ENCODE results near the gene TSPAN9. TPM values are rescaled to one million over a fixed set of nuclear protein-coding genes. Genes with fewer than 3 reads are reported as not detected.

The TSPAN9 gene
- total and polyA plus RNA-seq, 2 of the 4 experiments (the other 2 are of a cell fraction) = 17.7 to 39.1 TPM

GRCh38 chr12:3335078-3335487, 257.9 kb downstream of the TSPAN9 start:
- H3K9me1 ChIP-seq (ENCODE audit: insufficient read depth, low read length) = no peaks in the 10 kb centered on the region; the same call in 1 of the 2 replicates
- CTCF ChIA-PET = interaction anchor here (0.6 kb wide), 1 partner anchor 99 kb away, joined by 7 read pairs; no protein-coding TSS in a partner anchor
- no peak for TF ChIP-seq RCOR1 (IDR thresholded peaks at IDR 0.05; ENCODE audit: insufficient replicate concordance, low read length)
- TF ChIP-seq POLR2A (IDR thresholded peaks at IDR 0.05; ENCODE audit: low read depth, low read length) = no peak
- TF ChIP-seq ELK1 (IDR thresholded peaks at IDR 0.05; ENCODE audit: borderline replicate concordance, low read depth, low read length) = no peak
- no peak for TF ChIP-seq MAZ (IDR thresholded peaks at IDR 0.05; ENCODE audit: borderline replicate concordance, low read depth, low read length)
- TF ChIP-seq BHLHE40 (IDR thresholded peaks at IDR 0.05; ENCODE audit: low read depth, low read length) = no peak
- TF ChIP-seq CHD1 (IDR thresholded peaks at IDR 0.05; ENCODE audit: low read depth, low read length) = no peak
- no peak overlapping the region for H2BK120ac ChIP-seq (ENCODE audit: low read depth, low read length)
- H3K14ac ChIP-seq (replicated peaks; ENCODE audit: low read depth, low read length) = no peak overlapping the region
- H3K27ac ChIP-seq (ENCODE audit: insufficient read depth, low read length) = no peak overlapping the region
- dilution Hi-C loops (cut with HindIII; ENCODE audit: low sequenced_read_pairs, unreplicated experiment) = no loop called here
- H3K36me3 ChIP-seq (ENCODE audit: control insufficient read depth, insufficient read depth, low read length) = no peaks in the 10 kb centered on the region
- no peak overlapping the region for H2BK5ac ChIP-seq (ENCODE audit: low read depth, low read length, poor library complexity, severe bottlenecking)
- H3K56ac ChIP-seq (ENCODE audit: extremely low read depth, insufficient read depth, low read length) = no peak overlapping the region
- no TSS peak for BruUV-seq (replicated peaks)
- peaks cover 6% of the 10 kb centered on the region for H3K27me3 ChIP-seq (ENCODE audit: control insufficient read depth, insufficient read depth, low read length)
- no peak overlapping the region for H3K18ac ChIP-seq (ENCODE audit: low read depth, low read length)
- no peak overlapping the region for H3K4me3 ChIP-seq (ENCODE audit: insufficient read depth, low read depth, low read length)
- intact Hi-C loops (cut with micrococcal nuclease) = no loop called here
- H3K9me3 ChIP-seq (ENCODE audit: control insufficient read depth, insufficient read depth, low read length) = no peaks in the 10 kb centered on the region
- H2AK5ac ChIP-seq (ENCODE audit: low read depth, low read length) = no peak overlapping the region
- no peak for ATAC-seq (ENCODE audit: low read depth)
- H3K4me2 ChIP-seq (ENCODE audit: low read depth, low read length) = no peak overlapping the region
- no peaks in the 10 kb centered on the region for H3K4me1 ChIP-seq (ENCODE audit: control insufficient read depth, insufficient read depth, low read length)
- H4K91ac ChIP-seq (ENCODE audit: insufficient read depth, low read depth, low read length) = no peak overlapping the region
- H2AK9ac ChIP-seq (replicated peaks; ENCODE audit: low read depth, low read length, poor library complexity) = peak overlapping the region; percentile 63
- H4K20me1 ChIP-seq (ENCODE audit: insufficient read depth, low read length) = no peaks in the 10 kb centered on the region
- H3K4ac ChIP-seq (ENCODE audit: low read depth, low read length) = no peak overlapping the region
- no peaks in the 10 kb centered on the region for H3K79me1 ChIP-seq (ENCODE audit: low read depth in 1 of 2, low read length in 2 of 2)
- no peak overlapping the region for H4K8ac ChIP-seq (ENCODE audit: low read depth in 2 of 2, low read length in 2 of 2)
- WGBS, 2 experiments (ENCODE audit: extremely low coverage in 2 of 2, insufficient read length in 1 of 2) = 58% methylated on average over 4 of the region's 8 CpGs; no CpG with 5 or more reads in 1 of the 2 experiments
- in situ Hi-C loops (cut with MboI; ENCODE audit: low sequenced_read_pairs) = no loop called here
- H4K5ac ChIP-seq (ENCODE audit: low read depth, low read length) = no peak overlapping the region
- no peak overlapping the region for H2BK20ac ChIP-seq (ENCODE audit: low read depth, low read length)
- H3K9ac ChIP-seq (ENCODE audit: low read depth, low read length) = no peak overlapping the region
- H2AFZ ChIP-seq (replicated peaks; ENCODE audit: low read length, poor library complexity) = no peak overlapping the region
- no peak overlapping the region for H2BK15ac ChIP-seq (ENCODE audit: low read depth, low read length)
- H3K23ac ChIP-seq (ENCODE audit: low read depth, low read length) = no peak overlapping the region
- DNase-seq = no peak
- POLR2A ChIA-PET (ENCODE audit: unreplicated experiment) = no interaction called here

Small RNA genes within 50 kb of the gene (microRNA-seq; reads per million reads assigned to microRNA genes)
- gene AC005912.1 (ENCODE audit: insufficient read depth, insufficient read length) = not detected
- gene RF00017 (ENCODE audit: insufficient read depth, insufficient read length) = not detected

Small RNA genes within 50 kb of the gene (small RNA-seq; reads per million reads assigned to genes)
- gene AC005912.1 = 0 to 8.4 (median 0.07) reads per million in 5 experiments
- 0 reads per million in 5 experiments for gene RF00017

Other genes with a start within 250 kb of the TSPAN9 start
- gene NRIP2, start 242.3 kb upstream of the TSPAN9 start, total RNA-seq (2012; rRNA removed) = 0.18 and 0.28 TPM in 2 replicates
- 0.19 and 0.27 TPM in 2 replicates for gene NRIP2, start 242.3 kb upstream of the TSPAN9 start, polyA plus RNA-seq (2012; rRNA removed)
- not detected in 2 replicates for gene TEX52, start 220.3 kb upstream of the TSPAN9 start, total RNA-seq (2012; rRNA removed)
- gene TEX52, start 220.3 kb upstream of the TSPAN9 start, polyA plus RNA-seq (2012; rRNA removed) = not detected in 2 replicates
- gene FOXM1, start 200.2 kb upstream of the TSPAN9 start, total RNA-seq (2012; rRNA removed) = 14.9 and 16.9 TPM in 2 replicates
- 27.8 and 29.3 TPM in 2 replicates for gene FOXM1, start 200.2 kb upstream of the TSPAN9 start, polyA plus RNA-seq (2012; rRNA removed)
- gene RHNO1, start 200.2 kb upstream of the TSPAN9 start, total RNA-seq (2012; rRNA removed) = 30.6 and 36.4 TPM in 2 replicates
- gene RHNO1, start 200.2 kb upstream of the TSPAN9 start, polyA plus RNA-seq (2012; rRNA removed) = 26.1 and 28.6 TPM in 2 replicates
- 31.1 and 35.5 TPM in 2 replicates for gene TULP3, start 186.5 kb upstream of the TSPAN9 start, total RNA-seq (2012; rRNA removed)
- 35.0 and 35.2 TPM in 2 replicates for gene TULP3, start 186.5 kb upstream of the TSPAN9 start, polyA plus RNA-seq (2012; rRNA removed)
- gene TEAD4, start 118.0 kb upstream of the TSPAN9 start, total RNA-seq (2012; rRNA removed) = 8.8 and 10.8 TPM in 2 replicates
- 24.9 and 30.8 TPM in 2 replicates for gene TEAD4, start 118.0 kb upstream of the TSPAN9 start, polyA plus RNA-seq (2012; rRNA removed)